OCI-LY3 (cell line): ENCODE results near the gene CDKN3.

Experiments used
- EZH2phosphoT487 ChIP-seq: fragments of 200-600 bp; shearing (Covaris generic); IDR thresholded peaks from 2 replicates; pipeline ENCODE4 v1.6.1; 2018; ENCODE audit warnings: antibody characterized with exemption, mixed run types, low read depth
- TF ChIP-seq, protein P1 (sequence below): fragments of 200-600, 300-600 bp; sonication (generic); IDR thresholded peaks from 2 replicates; pipeline ENCODE4 v1.5.1; 2014; ENCODE audit warnings: antibody characterized with exemption, low read length, low read depth

DNA sequence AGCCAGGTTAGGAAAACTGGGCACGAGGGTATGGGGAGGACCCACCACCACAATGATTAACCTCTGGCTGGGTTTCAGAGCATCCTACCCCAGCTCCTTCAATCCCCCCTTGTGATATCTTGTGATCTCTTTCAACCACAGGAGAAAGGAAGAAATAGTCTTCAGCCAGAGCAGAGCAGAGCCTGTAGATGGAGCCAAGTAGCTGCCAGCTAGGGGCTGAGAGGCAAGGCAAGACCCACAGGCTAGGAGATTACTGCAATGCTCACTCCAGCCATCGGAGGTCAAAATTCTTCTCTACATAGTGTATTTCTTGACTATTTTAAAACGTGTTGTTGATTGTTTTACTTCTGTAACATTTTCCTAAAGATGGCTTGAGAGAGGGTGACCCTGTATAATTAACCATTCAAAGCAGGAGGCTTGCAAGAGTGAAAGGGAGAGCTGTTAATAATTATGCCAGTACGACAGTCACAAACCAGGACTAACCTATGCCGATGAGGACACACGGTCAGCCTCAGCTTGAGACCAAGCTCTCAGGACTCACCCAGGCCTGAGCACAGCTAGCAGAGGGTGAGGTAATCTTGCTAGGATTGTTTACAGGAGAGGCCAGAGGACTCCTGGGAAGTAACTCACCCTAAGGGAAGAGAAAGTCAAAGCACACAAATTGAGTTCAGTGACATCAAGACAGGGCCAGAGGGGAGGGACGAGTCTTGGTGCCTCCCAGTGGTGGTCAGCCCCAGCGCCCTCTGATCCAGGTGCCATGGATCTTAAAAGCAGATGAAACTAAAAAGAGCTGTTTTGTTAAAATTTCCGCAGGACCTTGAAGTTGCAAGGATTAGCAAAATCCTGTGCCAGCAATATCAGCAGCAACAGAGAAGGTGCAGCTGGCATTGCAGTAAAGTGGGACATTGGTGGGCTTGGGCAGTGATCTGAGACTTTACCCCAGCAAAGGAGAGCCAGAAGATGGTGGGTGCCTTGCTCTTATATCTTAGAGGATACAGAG is 29.8 kb upstream of the CDKN3 start:
- TF ChIP-seq, protein P1, sequence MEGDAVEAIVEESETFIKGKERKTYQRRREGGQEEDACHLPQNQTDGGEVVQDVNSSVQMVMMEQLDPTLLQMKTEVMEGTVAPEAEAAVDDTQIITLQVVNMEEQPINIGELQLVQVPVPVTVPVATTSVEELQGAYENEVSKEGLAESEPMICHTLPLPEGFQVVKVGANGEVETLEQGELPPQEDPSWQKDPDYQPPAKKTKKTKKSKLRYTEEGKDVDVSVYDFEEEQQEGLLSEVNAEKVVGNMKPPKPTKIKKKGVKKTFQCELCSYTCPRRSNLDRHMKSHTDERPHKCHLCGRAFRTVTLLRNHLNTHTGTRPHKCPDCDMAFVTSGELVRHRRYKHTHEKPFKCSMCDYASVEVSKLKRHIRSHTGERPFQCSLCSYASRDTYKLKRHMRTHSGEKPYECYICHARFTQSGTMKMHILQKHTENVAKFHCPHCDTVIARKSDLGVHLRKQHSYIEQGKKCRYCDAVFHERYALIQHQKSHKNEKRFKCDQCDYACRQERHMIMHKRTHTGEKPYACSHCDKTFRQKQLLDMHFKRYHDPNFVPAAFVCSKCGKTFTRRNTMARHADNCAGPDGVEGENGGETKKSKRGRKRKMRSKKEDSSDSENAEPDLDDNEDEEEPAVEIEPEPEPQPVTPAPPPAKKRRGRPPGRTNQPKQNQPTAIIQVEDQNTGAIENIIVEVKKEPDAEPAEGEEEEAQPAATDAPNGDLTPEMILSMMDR = peak; percentile 67
- no peak for TF ChIP-seq EZH2phosphoT487
